Chondrocyte (in vitro differentiated cells): ENCODE measurements around the gene PTPRN2. TPM values are rescaled to one million over a fixed set of nuclear protein-coding genes. Genes with fewer than 3 reads are reported as not detected.

Experiments
- DNase-seq: peaks from one replicate; pipeline ENCODE4 v3.0.0; 2021; ENCODE audit warnings: mixed read lengths, low spot score
- H3K27ac Mint-ChIP-seq: one replicate; pipeline ENCODE4 v1.8.0; 2021; ENCODE audit warnings: mild to moderate bottlenecking, moderate library complexity, mixed read lengths; ENCODE audit not compliant: unreplicated experiment
- H3K27me3 Mint-ChIP-seq: 2 replicates; pipeline ENCODE4 v1.8.0; 2021; ENCODE audit warnings: low read depth, mixed read lengths
- H3K36me3 Mint-ChIP-seq: 2 replicates; pipeline ENCODE4 v1.8.0; 2021; ENCODE audit warnings: low read depth, mixed read lengths
- H3K4me1 Mint-ChIP-seq: 2 replicates; pipeline ENCODE4 v1.8.0; 2021; ENCODE audit warnings: low read depth, mild to moderate bottlenecking, mixed read lengths
- H3K4me3 Mint-ChIP-seq: one replicate; pipeline ENCODE4 v1.8.0; 2021; ENCODE audit warnings: mild to moderate bottlenecking, moderate library complexity, mixed read lengths; ENCODE audit not compliant: unreplicated experiment
- H3K9me3 Mint-ChIP-seq: 2 replicates; pipeline ENCODE4 v1.8.0; 2021; ENCODE audit warnings: low read depth, mixed read lengths
- CTCF ChIP-seq: fragments of 200-600 bp; sonication (generic); IDR thresholded peaks from 2 replicates; pipeline ENCODE4 v1.5.0; 2021; ENCODE audit warnings: antibody characterized with exemption, mild to moderate bottlenecking, moderate library complexity
- total RNA-seq: library from RNA; stranded (reverse); gene quantifications from 3 replicates; pipeline ENCODE4 v1.2.1, GENCODE V29; 2021

PTPRN2 gene
- total RNA-seq, 1 donor from 2014 or later, result 0.30 TPM

DNA sequence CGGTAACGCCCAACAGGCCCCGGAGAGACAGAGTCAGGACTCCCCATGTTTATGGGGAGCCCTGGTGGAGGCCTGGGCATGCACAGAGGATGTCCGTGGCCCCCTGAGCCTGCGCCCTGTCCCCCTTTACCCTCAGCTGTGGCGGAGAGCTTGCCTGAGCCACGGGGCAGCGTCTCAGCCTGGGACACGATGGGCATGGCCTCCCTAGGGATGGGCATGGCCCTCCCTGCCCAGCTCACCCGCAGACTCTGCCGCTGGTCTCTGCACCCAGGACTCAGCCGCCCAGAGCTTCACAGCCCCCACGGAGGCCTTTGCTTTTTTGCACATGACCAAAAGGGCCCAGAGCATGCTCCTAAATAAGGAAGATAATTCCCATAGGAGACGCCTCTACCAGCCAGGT is 394.2 kb downstream of the PTPRN2 start:
- Mint-ChIP-seq H3K9me3 (peaks cover 53% of the 10 kb centered on the region), H3K36me3 (peaks cover 2% of the 10 kb centered on the region), H3K27me3 (no peaks in the 10 kb centered on the region), H3K4me3 (no peak overlapping the region), H3K4me1 (no peaks in the 10 kb centered on the region), H3K27ac (no peak overlapping the region)
- TF ChIP-seq CTCF, result no peak
- no peak for DNase-seq

GRCh38 chr7:158192956-158193355 is 394.7 kb downstream of the PTPRN2 start:
- Mint-ChIP-seq H3K27me3 (no peaks in the 10 kb centered on the region), H3K4me3 (no peak overlapping the region), H3K9me3 (peaks cover 49% of the 10 kb centered on the region), H3K4me1 (no peaks in the 10 kb centered on the region), H3K36me3 (peaks cover 2% of the 10 kb centered on the region), H3K27ac (no peak overlapping the region)
- no peak for TF ChIP-seq CTCF
- DNase-seq, result no peak

GRCh38 chr7:158192184-158192835 is 395.3 kb downstream of the PTPRN2 start:
- no peak for DNase-seq
- Mint-ChIP-seq H3K9me3 (peaks cover 49% of the 10 kb centered on the region), H3K27me3 (no peaks in the 10 kb centered on the region), H3K36me3 (peaks cover 2% of the 10 kb centered on the region), H3K27ac (no peak overlapping the region), H3K4me1 (no peaks in the 10 kb centered on the region), H3K4me3 (no peak overlapping the region)
- TF ChIP-seq CTCF, result no peak

DNA sequence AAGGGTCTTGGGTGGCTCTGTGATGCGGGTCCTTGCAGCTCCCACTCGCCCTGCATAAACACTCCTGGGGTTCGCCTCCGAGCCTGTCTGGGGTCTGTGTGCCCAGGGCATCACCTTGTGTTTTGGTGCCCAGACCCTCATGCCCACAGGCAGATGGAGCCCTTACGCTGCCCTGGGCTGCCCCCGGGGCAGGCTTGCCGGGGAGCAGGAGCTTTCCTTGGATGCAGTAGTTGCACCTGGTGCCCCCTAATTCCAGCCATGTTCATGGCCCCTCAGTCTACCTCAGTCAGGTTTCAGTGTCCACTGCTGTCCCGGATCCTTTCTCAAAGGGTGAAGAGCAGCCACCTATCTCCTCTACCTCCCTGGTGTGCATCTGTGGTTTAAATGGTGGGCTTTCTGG is 396.0 kb downstream of the PTPRN2 start:
- Mint-ChIP-seq H3K4me1 (no peaks in the 10 kb centered on the region), H3K36me3 (peaks cover 2% of the 10 kb centered on the region), H3K9me3 (peaks cover 49% of the 10 kb centered on the region), H3K27ac (no peak overlapping the region), H3K27me3 (no peaks in the 10 kb centered on the region), H3K4me3 (no peak overlapping the region)
- TF ChIP-seq CTCF, result no peak
- DNase-seq, result no peak

- Mint-ChIP-seq H3K4me3 (no peak overlapping the region), H3K27ac (no peak overlapping the region), H3K4me1 (no peaks in the 10 kb centered on the region), H3K9me3 (peaks cover 46% of the 10 kb centered on the region), H3K36me3 (peaks cover 2% of the 10 kb centered on the region), H3K27me3 (no peaks in the 10 kb centered on the region)
- DNase-seq, result no peak
- no peak for TF ChIP-seq CTCF
Measured at GRCh38 chr7:158190756-158191155, 396.9 kb downstream of the PTPRN2 start.
